ACHN (cell line): ENCODE measurements around the gene ZFYVE28.

Experiments
- DNase-seq: peaks from one replicate; pipeline ENCODE4 v3.0.0-alpha.2; 2015
- in situ Hi-C: cut with HindIII; loops from 2 replicates; pipeline ENCODE4 v1.10.0; 2017; ENCODE audit warnings: low sequenced_read_pairs, low pct_ligation_motif_present, low pct_unique_long_range_greater_than_20kb

Gene ZFYVE28

DNA sequence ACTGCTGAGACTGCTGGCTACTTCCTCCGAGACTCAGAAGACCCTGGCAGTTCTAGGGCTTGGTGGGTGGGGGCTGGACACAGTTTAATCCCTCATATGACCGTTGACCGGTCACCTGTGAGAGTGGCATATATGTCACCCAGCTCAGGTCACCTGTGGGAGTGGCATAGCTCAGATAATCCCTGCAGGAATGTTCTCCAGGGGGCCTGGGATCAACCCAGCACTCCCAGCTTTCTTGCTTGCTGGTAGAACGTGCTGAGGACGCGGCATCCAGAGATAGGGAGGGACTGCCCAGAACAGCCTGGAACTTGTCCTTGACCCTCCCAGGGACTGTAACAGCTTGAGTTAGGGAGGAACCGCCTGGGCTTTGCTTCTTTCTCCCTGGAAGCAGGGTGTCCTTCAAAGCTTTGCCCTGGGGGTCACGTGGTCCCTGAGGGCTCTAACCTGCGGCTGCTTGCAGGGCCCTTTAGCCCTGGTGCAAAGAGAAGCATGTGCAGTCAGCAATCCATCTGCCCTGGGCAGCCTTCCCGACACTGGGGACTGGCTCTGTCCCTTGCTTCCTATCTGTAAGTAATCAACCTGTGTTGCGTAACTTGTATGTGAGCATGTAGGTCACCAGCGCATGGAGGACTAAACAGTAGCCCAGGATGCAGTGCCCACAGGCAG lies 55.3 kb downstream of the ZFYVE28 start:
- no peak for DNase-seq
- in situ Hi-C loops: no loop called here

DNA sequence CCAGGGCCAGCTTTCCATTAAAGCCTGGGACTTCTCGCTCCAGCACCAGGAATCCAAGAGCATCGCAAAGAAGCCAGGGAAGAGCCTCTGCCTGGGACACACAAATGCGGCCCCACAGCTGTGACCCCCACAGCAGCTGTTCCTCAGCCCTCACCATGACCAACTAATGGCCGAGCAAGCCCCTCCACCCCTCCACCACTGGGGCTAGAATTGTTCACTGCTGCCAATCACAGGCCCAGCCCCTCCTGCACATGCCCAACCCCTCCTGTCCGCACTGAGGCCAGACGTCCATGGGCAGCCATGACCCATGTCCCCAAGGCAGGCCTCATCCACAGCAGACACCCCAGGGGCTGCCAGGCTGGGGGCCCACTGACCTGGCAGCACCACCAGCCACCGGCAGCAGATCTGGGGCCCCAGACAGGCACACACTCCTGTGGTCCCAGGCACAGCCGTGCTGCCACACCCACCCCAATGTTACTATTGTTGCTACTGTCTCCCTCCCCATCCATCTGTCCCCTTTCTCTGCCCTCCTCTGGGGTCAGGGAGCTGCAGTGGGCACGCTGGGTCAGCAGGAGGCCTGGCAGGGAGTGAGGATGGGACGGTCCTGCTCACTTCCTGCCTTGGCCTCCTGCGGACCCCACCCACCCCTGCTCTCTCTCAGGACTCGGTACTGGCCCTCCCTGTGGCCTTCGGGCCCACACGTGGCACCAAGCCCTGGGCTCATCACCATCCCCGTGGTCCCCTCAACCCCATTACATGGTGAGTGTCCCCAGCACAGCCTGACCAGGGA lies 56.0 kb downstream of the ZFYVE28 start:
- in situ Hi-C loops: no loop called here
- DNase-seq: no peak

DNA sequence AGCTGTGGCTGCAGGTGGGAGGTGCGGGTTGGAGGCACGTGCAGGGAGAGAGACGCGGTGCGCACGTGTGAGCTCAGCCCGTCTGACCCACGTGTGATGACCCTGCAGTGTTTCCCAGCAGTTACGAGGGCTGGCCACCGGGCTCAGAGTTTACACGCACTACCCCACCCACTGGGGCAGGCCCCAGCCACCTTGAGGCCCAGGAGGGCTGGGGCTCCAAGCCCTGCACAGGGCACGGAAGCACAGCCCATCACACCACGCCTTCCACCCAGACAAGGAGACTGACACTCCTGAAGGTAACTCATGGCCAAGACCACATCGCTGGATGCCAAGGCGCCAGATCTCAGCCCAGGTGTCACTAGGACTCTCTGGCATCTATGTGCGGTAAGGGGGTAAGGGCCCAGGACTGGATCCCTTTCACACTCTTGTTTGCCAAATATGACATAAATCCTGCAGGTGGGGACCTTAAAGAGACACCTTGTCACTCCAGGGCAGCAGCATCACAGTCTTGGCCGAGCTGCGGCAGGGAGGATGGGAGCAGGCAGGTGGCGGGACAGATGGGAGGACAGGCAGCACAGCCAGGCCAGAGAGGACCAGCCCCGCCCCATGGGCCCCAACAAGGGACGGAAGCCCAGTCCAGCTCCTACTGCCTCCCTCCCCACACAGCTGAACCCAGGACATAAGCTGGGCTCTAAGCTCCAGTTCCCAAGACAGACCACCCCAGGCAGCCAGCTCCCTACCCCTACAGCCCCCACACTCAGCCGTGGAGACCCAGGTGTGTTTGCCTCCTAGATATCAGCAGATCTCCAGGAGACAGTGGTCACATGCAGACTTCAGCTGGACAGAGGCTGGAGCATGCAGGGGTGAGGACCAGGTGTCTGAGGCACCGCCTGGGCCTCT lies 56.8 kb downstream of the ZFYVE28 start:
- no peak for DNase-seq
- in situ Hi-C loops: no loop called here

DNA sequence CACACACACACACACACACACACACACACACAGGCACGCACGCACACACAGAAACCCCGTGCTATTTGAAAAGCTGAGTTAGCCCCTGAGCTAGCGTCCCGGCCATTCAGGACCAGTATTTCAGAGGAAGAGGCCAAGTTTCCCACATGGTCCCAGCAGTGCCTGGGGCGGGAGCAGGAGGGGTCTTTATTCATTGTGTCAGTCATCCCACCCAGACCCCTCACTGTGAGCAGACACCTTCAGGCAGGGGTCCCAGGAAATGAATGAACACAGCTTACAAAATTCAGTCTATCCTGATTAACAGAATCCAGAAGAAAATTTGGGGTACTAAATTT lies 58.1 kb downstream of the ZFYVE28 start:
- DNase-seq: no peak
- in situ Hi-C loops: no loop called here

DNA sequence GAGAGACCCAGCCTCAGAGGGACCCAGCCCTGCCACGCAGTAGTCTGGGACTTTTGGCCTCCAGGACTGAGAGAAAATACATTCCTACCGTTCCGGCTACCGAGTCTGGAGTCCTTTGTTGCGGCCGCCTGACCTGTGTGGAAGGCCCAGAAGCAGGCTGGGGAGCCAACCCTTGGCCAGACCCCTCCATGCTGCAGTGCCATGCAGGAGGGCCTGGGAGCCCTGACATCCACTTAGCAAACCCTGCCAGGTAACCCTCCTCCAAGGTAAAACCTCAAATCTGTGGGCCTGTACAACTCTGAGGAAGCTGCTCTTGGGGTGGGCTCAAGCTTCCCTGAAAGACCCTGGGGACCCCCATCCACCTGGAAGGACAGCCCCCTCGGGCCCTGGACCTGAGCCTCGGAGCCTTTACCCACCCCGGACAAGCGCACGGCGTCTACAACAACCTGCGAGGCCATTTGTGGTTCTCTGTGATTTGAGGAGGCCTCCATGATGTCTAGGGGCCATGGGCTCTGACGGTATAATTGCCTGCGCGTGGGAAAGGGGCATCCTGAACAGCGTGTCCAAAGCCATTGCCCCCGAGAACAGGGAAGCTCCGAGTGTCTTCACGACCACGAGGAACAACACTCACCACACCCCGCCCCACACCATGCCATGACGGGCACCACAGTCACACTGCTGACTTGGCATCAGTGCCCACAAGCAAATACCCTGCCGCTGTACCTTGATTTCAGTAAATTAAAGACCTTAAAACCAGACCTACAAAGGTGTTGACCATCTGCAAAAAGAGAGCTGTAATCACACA lies 58.7 kb downstream of the ZFYVE28 start:
- in situ Hi-C loops: no loop called here
- DNase-seq: no peak

DNA sequence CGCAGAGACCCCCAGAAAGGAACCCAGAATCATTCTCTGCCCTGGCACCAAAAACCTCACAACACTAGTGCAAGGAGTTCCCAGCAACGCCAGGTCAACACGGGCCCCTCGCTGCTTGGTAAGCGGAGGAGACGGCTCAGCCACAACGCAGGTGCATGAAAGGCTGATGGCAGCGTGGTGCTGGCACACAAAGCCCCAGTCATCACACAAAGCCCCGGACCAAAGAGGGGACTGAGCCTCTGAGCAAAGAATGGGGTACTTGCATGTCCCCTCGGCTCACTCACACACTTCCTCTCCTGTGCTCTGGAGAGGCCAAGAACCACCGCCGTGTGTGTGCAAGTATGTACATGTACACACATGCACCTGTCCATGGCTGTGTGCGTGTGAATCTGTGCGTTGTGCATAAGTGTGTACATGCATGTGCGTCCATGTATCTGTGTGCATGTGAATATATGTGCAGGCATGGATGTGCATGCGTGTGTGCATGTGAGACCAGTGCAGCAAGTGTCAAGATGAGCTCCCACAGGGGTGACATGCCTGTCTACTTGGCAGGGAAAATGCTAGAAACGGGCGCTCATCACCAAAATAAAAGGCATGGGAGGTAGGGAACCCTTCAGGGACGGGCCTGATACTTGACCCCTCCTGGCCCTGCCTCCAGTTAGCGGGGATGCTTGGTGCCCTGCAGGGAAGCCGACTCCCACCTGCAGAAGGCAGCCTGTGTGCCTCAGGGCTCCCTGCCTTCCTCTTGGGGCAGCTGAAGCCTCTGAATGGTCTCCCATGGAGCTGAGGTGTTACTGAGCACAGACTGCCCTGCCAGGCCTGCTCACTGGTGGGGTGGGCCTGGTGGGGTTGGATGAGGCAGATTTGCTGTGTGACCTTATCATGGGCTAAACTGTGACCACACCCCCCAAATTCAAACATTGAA lies 60.4 kb downstream of the ZFYVE28 start:
- no peak for DNase-seq
- in situ Hi-C loops: no loop called here

DNA sequence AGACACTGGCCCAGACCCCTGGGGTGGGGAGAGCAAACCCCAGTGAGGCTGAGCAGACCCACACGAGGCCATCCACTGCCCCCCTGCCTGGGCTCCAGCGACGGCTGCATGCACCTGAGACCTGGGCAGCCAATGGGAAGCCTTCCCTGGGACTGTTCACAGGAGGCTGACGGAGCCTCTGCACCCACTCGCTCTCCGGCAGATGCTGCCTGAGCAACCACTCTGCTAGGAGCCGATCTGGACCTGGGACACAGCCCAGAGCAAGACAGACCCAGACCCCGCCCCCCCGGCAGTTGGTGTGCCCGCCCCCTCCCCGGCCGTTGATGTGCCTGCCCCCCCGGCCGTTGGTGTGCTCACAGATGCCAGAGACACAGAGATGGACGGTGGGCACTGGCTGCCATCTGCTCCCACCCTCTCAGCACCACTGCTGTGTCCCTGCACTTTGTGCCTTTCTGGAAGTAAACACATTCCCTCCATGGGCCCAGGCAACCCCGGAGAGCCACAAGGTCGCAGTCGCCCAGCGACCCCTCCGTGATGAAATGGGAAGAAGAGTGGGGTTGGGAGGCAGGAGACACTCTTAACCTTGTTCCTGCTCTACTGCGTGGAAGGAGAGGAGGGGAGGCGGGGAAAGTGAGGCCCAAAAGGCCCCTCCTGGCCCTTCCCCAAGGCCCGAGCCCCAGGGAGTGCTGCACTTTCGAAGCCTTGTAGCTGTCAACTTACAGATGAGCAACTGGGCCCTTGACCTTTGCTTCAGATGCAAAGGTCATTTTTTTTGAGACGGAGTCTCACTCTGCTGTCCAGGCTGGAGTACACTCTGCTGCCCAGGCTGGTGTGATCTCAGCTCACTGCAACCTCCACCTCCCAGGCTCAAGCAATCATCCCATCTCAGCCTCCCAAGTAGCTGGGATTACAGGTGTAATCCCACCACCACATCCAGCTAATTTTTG lies 62.0 kb downstream of the ZFYVE28 start:
- in situ Hi-C loops: no loop called here
- DNase-seq: no peak

DNA sequence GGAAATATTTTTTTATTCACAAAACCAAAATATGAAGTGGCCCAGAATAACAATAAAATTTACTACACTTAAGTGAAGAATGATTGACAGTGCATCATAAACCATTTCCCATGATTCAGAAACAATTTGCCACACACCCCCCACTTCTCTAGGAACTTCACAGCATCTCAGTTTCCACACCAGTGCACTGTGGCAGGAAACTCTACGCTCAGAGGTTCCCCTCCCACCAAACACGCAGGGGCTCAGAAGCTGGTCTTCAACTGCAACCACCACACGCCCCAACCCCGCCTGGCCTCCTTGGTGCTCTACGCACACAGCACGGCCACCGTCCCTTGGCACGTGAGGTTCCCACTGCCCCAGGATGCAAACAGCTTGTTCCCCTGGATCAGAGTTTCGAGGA lies 63.7 kb downstream of the ZFYVE28 start:
- DNase-seq: no peak

DNA sequence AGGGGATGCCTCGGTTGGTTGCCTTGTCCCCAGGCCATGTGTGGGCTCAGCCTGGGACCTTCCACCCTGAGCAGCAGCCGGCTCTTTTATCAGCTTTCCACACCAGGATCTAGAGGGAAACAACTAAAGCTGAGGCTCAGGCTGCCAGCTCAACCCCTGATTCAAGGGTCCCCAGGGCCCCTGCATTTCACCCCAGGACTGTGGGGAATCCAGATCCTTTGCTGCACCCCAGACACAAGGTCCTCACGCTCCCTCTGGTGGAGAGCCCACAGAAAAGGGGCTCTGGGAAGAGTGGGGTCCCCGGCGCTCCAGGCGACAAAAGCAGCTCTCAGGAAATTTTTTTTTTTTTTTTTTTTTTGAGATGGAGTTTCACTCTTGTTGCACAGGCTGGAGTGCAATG lies 64.3 kb downstream of the ZFYVE28 start:
- no peak for DNase-seq
- in situ Hi-C loops: no loop called here

More for the DNA sequence above, 63.7 kb downstream of the ZFYVE28 start:
- in situ Hi-C loops: no loop called here

DNA sequence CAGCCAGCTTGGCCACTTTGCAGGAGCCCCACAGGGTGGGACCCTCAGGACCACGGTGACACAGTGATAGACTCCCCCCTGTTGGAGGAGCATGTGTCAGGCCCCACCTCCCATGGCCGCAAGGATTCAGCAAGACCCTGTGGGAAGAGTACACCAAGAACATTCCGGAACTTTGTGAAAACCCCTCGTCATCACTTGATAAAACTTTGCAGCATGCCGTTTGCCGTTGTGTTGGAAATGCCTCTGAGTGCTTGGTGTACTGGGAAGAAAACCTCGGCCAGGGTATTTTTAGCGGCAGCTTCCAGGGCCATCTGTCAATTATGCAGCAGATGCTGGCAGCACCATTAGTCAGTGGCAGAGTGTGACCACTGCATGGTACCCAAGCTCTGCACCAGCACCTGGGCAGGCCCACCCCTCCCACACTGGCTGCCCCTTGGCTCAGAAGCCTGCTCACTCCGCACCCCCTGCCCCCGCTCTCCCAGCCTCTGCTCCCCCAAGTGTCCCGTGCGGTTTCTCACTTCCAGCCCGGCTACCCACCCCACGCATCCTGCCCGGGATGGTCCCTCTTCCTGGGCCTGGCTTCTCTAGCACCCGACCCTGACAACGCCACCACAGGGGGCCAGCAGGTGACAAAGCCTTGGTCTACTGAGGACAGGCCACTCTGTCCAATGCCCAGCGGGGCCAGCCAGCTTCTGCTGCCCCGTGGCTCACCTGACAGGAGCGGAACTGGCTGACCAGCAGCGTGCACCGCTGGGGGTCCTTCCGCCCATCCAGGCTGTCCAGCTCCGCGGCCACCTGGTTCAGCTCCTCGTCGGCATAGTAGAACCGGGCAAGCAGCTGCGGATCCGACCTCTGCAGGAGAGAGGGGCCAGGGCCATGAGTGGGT lies 65.0 kb downstream of the ZFYVE28 start:
- DNase-seq: no peak
- in situ Hi-C loops: no loop called here

DNA sequence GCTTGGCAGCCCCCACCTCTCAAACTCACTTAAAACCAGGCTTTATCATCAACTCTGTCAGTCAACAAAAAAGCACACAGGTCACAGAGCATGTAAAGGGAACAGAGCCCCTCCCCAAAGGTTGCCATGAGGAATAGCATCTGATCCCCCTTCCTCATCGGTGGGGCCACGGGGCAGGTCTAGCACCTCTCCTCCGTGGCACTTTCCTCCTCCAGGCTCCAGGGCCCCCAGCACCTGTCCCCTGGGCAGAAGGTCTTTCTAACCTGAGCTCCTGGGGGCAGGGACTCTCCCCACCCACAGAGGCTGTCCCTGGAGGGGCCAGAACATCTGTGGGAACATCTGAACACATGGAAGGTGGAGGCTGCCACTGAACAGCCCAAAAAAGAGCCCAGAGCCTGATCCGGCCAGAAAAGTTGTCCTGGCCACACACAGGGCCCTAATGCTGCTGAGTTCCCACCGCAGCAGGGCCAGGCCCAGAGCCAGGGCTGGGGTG lies 65.7 kb downstream of the ZFYVE28 start:
- DNase-seq: no peak
- in situ Hi-C loops: no loop called here

DNA sequence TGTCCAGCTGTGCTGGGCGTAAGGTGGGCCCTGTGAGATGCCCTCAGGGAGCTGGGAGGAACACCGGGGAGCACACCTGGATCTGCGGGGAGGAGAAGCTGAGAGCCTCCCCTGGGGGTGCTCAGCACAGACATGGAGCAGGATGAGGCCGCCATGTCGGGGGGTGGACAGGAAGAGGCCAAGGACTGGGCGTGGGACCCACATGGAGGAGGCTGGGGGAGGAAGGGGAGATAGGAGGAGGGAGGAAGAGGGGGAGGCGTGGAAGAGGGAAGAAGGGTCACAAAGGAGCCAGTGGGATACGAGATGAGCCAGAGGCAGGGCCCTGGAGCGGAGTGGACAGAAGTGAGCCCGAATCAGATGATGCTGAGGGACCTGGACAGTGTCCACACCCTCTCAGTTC lies 66.3 kb downstream of the ZFYVE28 start:
- no peak for DNase-seq
- in situ Hi-C loops: no loop called here

DNA sequence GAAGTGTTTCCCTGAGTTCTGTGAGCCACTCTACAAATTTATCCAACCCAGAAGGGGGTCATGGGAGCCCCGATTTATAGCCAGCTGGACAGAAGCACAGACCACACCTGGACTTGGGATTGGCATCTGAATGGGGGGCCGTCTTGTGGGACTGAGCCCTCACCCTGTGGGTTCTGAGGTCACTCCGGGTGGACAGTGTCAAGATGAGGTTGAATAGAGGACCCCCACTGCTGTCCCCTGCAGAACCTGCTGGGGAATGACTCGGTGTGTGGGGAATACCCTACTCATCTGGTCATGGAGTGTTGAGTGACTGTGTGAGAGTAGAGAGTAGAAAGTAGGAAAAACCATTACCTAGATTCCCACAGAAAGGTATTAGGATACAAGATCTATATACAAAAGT lies 67.5 kb downstream of the ZFYVE28 start:
- no peak for DNase-seq
- in situ Hi-C loops: no loop called here

DNA sequence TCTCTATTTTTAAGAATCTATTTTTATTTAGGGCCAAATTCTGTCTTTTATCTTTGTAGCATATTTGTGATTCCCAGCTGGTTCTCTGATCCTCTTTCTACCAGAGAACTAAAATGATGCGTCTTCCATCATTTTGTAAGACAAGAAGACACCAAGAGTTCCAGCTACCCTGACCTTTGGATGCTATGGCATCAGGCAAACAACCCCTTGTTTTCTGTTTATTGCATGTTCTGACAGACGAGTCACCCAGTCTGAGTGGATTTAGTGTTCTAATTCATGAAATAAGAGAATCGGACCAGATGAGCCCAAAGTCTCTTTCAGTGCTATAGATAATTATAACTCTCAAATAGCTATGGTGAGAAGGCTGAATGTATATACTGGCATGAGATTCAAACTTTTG lies 69.7 kb downstream of the ZFYVE28 start:
- DNase-seq: no peak
- in situ Hi-C loops: no loop called here

DNA sequence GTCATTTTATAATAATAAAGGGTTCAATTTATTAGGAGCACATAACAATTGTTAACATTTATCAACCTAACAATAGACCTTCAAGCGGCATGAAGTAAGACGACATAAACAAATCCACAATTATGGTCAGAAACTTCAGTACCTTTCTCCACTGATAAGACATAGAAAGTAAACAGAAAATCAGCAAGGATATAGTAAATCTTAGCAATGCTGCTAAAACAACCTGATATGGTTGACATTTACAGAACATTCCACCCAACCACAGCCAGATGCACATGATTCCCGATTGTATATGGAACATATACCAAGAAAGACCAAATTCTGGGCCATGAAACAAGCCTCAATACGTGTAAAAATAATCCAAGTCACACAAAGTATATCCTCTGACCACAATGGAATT lies 71.3 kb downstream of the ZFYVE28 start:
- in situ Hi-C loops: no loop called here
- no peak for DNase-seq

DNA sequence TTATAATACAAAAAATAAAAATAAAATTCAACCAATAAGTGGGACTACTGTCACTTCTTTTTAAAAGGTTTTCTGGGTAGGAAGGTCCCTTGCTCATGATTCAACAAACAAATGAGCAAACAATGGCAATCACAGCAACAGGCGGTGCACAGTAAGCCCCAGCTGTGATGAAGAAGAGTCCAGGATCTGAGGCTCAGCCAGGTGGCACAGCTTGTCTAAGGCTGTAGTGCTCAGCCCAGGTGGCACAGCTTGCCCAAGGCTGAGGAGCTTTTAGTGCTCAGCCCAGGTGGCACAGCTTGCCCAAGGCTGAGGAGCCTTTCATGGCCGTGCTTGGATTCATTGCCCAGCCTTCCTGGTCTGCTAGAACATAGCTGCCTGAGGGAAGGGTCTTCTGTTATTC lies 75.0 kb downstream of the ZFYVE28 start:
- DNase-seq: no peak
- in situ Hi-C loops: no loop called here
